ENCODE data around the gene PPP2R5C.

The PPP2R5C gene

GRCh38 chr14:101963656-101964296 lies 202.3 kb downstream of the PPP2R5C start:
- peak overlapping the region; percentile 96 for H3K27ac ChIP-seq
- no peak for TF ChIP-seq CTCF (conservative IDR thresholded peaks at IDR 0.05)

- TF ChIP-seq CTCF (conservative IDR thresholded peaks at IDR 0.05) = no peak
- H3K27ac ChIP-seq = peak within 1 kb of the TSS; percentile 96
These were observed 203.0 kb downstream of the PPP2R5C start, which contains the start of gene DYNC1H1 for GRCh38 chr14:101964297-101965180. Gene DYNC1H1 (plus strand): TSS chr14:101964573. CDS start chr14:101964692, 119 bp downstream.

- TF ChIP-seq CTCF (conservative IDR thresholded peaks at IDR 0.05) = no peak
- H3K27ac ChIP-seq = peak overlapping the region; percentile 96
These were observed 203.7 kb downstream of the PPP2R5C start for GRCh38 chr14:101965181-101965544.

GRCh38 chr14:101965770-101966722 lies 204.5 kb downstream of the PPP2R5C start:
- H3K27ac ChIP-seq = peak overlapping the region; percentile 96
- no peak for TF ChIP-seq CTCF (conservative IDR thresholded peaks at IDR 0.05)

- no peak for TF ChIP-seq CTCF (conservative IDR thresholded peaks at IDR 0.05)
- H3K27ac ChIP-seq = peak overlapping the region; percentile 96
These were observed 205.2 kb downstream of the PPP2R5C start for GRCh38 chr14:101966742-101967141.

- TF ChIP-seq CTCF (conservative IDR thresholded peaks at IDR 0.05) = no peak
- H3K27ac ChIP-seq = peak overlapping the region; percentile 96
These were observed 206.7 kb downstream of the PPP2R5C start for GRCh38 chr14:101968186-101968585.
